ENCODE measurements around the gene ERICH4.
"Not testable (repeated sequence)": the region's sequence is repeated elsewhere in the genome, so short reads cannot be mapped to it uniquely, and the experiment has no call there.

The ERICH4 gene

DNA sequence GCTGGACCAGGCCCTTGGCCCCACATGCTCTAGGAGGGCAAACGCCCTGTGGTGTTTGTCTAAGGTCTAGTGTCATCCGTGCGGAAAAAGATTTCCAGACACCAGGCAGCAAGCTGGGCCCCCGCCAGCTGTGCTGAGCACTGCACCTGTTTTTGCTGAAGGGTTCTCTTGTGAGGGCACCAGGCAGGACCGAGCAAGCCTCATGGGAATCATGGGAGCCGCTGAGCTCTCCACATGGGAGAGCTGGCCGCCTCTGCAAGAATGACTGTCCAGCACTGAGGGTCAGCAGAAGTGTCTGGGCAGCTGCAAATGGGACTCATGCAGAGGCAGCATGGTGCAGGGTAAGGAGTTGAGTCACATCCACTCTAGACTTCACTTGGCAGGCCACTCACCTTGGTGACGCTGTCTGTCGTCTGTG is 27.8 kb upstream of the ERICH4 start:
- no peak for DNase-seq

- DNase-seq: no peak
These were observed 26.7 kb upstream of the ERICH4 start for GRCh38 chr19:41416194-41416674.

- DNase-seq: no peak
These were observed 22.7 kb upstream of the ERICH4 start for GRCh38 chr19:41420101-41420880.

- no peak for DNase-seq
These were observed 21.6 kb upstream of the ERICH4 start for GRCh38 chr19:41421314-41421713.

DNA sequence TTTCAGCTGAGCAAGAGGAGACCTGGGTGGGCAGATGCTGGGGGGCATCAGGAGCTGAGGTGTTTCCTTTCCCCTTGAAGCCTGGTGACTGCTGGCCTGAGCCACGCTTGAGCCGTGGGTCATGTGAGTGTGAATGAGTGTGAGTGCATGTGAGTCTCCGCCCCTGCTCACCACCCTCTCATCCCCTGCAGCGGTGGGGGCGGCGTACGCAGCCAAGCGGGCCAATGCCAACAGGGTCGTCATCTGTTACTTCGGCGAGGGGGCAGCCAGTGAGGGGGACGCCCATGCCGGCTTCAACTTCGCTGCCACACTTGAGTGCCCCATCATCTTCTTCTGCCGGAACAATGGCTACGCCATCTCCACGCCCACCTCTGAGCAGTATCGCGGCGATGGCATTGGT is 21.0 kb upstream of the ERICH4 start:
- DNase-seq: no peak

DNA sequence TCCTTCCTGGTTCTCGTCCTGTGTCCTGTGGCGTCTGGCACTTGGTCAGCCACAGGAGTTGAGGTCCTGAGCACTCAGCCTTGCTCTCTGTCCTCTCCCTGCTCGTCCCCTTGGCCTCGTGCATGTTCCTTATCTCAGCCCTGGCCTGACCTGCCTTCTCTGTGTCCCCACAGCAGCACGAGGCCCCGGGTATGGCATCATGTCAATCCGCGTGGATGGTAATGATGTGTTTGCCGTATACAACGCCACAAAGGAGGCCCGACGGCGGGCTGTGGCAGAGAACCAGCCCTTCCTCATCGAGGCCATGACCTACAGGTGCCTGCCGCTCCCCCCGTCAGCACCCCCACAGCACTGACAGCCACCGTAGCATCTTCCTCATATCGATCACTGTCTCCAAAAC is 20.5 kb upstream of the ERICH4 start:
- no peak for DNase-seq

DNA sequence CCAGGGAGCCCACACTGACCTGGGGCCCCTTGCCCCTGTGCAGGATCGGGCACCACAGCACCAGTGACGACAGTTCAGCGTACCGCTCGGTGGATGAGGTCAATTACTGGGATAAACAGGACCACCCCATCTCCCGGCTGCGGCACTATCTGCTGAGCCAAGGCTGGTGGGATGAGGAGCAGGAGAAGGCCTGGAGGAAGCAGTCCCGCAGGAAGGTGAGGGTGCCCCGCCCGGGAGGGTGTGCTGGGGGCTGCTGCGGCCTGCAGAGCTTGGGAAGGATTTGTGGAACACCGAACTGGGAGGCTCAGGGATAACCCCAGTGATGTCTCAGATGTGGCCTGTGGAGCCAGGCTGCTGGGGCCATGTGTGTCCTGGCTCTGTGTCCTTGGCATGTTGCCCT is 20.0 kb upstream of the ERICH4 start:
- no peak for DNase-seq

- DNase-seq: no peak
These were observed 18.4 kb upstream of the ERICH4 start for GRCh38 chr19:41424335-41425173.

GRCh38 chr19:41425174-41426115 is 17.5 kb upstream of the ERICH4 start:
- no peak for DNase-seq

- no peak for DNase-seq
These were observed 16.7 kb upstream of the ERICH4 start for GRCh38 chr19:41426116-41426841.

- peak; percentile 63 for DNase-seq
These were observed 15.9 kb upstream of the ERICH4 start, which contains the start of gene B3GNT8 for GRCh38 chr19:41426952-41427646. TSS of gene B3GNT8 (minus strand) at chr19:41427374. CDS start at chr19:41426778, 596 bp downstream.

DNA sequence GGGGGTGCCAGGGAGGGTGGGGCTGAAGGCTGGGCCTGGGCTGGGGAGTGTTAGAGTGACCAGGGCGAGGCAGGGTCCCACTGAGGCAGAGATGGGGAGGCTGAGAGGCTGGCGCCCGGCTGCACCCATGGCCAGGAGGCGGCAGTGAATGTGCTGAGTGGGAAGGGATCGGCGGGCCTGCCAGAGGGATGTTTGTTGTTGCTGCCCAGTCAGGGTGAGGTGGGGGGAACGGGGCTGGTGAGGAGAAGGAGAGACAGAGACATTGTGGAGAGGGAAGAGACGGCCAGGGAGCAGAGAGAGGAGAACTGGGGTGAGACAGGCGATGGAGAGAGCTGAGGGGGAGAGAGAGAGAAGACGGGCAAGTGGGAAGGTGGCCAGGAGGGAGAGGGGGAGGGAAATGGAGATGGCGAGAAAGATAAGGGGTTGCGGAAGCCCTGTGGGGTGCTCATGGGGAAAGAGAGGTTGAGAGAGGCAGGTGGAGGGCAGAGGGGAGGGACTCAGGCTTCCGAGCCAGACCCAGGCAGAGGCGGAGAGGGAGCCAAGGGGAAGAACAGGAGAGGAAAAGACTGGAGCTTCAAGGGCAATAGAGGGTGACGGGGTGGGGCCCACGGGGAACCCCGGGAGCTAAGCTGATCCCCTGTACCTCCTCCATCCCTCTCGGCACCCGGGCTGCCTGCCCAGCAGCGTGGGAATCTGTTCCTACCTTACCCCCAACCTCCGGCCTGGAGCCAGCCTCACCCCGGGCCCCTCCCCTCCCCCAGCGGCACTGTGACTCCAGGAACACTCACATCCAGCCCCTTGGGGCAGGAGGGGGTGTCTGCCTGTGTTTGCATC is 15.1 kb upstream of the ERICH4 start:
- no peak for DNase-seq

DNA sequence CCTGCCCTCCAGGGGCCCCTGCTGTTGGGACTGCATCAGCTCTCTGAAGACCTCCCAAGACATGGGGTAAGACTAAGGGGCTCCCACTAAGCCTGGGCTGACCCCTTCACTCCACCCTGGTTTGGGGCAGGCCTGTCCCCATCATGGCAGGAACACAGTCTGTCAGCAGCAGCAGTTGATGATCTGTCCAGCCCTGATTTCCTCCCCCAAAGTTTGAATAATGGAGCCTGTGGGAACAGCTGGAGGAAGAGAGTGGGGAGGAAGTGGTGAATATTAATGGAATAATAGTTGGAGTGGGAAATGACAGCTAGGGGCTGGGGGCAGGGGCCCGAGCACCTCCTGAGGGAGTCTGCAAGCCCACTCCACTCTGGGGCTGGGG is 14.5 kb upstream of the ERICH4 start:
- no peak for DNase-seq

- no peak for DNase-seq
These were observed 12.0 kb upstream of the ERICH4 start for GRCh38 chr19:41430922-41431321.

- no peak for DNase-seq
These were observed 11.2 kb upstream of the ERICH4 start for GRCh38 chr19:41431426-41432386.

DNA sequence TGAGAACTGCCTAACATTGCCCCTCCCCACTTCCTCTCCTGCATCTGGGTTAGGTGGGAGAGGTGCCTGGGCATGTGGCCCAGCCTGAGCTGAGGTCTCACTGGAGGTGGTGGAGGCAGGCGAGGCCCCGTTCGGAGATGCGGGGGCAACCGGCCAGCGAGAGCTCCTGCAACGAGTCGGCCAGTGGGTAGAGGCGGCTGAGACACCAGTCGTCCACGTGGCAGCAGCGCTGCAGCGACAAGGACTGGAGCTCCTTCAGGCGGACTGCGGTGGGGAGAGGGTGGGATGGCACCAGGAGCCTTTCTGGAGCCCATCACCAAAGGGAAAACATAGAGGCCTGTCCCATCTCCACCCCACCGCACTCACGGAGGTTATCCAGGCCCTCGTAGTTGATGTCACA is 9.8 kb upstream of the ERICH4 start:
- DNase-seq: no peak

GRCh38 chr19:41434450-41434849 is 8.5 kb upstream of the ERICH4 start:
- no peak for DNase-seq

- not testable (repeated sequence) for DNase-seq
These were observed 7.6 kb upstream of the ERICH4 start for GRCh38 chr19:41435376-41435775.
